ENCODE results near the gene GPAT2.
"Not testable (repeated sequence)": the region's sequence is repeated elsewhere in the genome, so short reads cannot be mapped to it uniquely, and the experiment has no call there.

Gene GPAT2

GRCh38 chr2:96065954-96066353 lies 31.2 kb upstream of the GPAT2 start:
- not testable (repeated sequence) for DNase-seq (ENCODE audit: insufficient read length, low spot score)
- peak; percentile 77 for FAIRE-seq

GRCh38 chr2:96065381-96065930 lies 30.7 kb upstream of the GPAT2 start:
- DNase-seq (ENCODE audit: insufficient read length, low spot score) (no peak), FAIRE-seq (no peak)

DNA sequence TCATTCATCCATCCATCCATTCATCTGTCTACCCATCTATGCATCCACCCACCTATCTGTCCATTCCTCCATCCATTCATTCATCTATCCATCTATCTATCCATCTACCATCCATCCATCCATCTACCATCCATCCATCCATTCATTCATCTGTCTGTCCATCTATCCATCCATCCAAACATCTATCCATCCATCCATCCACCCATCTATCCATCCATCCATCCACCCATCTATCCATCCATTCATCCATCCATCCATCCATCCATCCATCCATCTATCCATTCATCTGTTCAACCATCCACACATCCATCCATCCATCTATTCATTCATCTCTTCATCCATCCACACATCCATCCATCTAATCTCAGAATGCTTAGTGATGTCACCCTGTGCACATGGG lies 30.0 kb upstream of the GPAT2 start:
- not testable (repeated sequence) for FAIRE-seq; DNase-seq (ENCODE audit: insufficient read length, low spot score)

DNA sequence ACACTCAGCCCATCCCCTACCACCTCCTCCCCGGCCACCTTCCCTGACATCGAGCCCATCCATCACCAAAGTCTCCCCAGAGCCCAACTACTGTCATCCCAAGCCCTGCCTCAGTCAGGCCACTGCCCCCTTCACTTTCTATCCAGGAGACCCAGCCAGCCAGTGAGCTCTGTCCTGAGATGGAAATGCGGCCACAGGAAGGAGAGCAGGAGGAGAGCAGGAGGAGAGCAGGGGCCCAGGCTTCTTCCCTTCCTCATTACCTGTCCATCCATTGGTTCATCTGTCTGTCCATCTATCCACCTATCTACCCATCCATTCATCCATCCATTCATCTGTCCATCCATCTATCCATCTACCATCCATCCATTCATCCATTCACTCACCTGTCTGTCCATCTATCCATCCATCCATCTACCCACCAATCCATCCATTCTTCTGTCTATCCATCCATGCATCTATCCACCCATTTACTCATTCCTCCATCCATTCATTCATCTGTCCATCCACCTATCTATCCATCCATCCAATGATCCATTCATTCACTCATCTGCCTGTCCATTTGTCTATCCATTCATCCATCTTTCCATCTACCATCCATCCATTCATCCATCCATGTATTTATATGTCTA lies 29.4 kb upstream of the GPAT2 start:
- DNase-seq (ENCODE audit: insufficient read length, low spot score); FAIRE-seq: not testable (repeated sequence)

DNA sequence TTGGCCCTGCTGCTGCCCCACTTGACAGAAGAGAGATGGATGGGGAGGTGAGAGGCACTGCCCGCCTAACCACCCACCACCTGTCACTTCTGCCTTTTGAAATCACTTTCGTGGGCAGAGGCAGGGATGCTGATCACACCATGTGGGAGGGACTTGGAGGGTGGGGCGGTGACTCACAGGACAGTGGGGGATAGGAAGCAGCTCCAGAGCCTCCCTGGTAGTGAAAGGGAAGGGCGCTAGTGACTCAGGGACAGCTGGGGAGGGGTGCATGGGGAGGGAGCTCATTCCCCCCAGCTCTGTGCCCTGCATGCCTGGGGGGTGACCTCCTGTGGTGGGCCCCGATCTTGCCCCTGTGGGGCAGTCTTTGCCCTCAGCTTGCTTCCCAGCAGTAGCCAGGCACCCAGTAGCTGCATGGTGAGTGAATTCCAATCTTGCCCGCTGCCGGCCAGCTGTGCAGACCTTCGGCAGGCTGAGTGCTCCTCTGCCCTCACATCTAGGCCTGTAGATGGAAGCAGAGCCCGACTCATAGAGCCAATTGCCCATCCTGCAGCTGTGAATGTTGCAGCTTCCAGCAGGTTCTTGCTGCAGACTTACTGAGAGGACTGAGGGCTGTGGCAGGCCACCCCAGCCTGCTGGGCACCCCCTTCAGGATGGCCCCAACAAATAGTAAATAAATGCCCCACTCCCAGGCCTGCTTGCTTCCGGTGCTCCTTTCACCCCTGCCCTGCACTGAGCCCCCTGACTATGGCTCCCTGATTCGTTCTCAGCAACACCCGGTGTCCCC lies 28.6 kb upstream of the GPAT2 start:
- DNase-seq (ENCODE audit: insufficient read length, low spot score) (peak; percentile 58), FAIRE-seq (peak; percentile 98)

DNA sequence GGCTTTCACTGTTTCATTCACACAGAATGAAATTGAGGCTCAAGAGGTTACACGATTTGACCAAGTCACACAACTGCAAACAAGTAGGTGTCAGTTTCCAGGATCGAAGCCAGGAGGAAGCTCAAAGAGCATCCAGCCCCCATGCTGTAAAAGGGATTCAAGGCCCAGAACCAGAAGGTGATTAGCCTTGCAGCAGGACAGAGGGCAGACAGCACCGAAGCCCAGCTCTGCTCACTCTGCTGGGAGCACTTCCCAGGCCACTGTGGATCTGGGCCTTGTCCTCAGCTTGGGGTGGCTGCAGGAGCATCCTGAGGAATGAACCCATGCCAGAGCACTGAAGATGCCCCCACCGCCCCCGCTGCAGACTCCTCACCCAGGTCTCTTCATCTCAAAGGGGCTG lies 27.8 kb upstream of the GPAT2 start:
- FAIRE-seq; DNase-seq (ENCODE audit: insufficient read length, low spot score): not testable (repeated sequence)

DNA sequence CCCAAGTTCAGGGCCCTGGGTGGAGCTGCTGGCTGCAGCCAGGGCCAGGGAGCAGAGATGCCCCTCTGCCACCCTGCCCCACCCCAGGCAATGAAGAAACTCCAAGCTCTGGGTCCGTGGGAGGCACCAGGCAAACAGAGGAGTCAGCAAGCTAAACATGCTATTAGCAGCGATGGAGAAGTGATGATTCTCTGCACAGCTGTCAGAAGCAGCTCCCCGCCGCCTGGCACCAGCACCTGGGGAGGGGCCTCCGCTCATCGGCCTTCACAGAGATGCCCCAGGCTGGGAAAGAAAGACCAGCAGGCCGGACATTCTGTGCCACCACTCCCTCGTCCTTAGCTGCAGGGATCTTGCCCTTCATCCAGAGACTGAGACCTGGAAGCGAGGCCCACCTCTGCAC lies 27.2 kb upstream of the GPAT2 start:
- not testable (repeated sequence) for DNase-seq (ENCODE audit: insufficient read length, low spot score); FAIRE-seq

DNA sequence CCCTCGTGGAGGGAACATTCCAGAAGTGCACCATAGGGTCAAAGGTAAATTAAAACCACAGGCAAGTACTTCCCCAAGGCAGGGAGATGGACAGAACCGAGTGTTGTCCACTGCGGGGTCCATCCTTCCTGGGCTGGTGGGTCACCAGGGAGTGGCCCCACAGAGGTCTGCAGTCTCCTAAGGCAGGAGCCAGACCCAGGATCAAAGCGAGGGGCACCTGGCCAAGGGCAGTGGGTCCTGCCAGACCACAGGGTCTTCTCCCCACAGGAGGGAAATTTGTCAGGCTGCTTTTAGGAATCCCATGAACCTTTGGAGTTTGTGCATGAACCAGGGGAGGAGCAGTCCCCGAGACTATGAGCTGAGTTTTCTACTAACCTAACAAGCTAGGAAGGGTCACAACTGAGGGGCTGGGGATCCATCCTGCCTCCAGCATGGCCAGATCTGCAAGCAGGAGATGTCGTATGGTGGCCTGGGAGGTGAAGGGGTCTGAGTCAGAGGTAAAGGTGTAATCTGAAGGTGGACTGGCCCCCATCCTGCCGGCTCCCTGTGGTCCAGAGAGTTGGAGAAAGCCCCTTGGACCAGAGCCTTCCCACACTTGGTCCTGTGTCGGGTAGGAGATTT lies 26.6 kb upstream of the GPAT2 start:
- not testable (repeated sequence) for FAIRE-seq; DNase-seq (ENCODE audit: insufficient read length, low spot score)

DNA sequence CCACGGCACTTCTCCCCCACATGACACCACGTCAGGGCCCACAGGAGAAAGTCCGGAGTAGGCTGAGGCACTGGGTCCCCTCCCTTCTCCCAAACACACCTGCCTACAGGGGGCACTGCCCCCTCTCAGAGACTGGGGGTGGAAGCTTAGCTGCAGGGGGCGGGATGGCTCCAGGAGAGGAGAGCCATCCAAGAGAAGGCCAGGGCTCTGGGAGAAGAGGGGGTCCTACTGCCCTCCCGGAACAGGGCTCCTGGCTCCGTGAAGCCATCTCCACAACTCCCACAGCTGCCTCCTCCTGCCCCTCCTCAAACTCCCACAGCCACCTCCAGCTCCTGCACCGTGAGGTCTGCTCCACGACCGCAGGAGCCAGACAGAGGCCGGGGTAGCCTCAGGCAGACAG lies 25.6 kb upstream of the GPAT2 start:
- FAIRE-seq; DNase-seq (ENCODE audit: insufficient read length, low spot score): not testable (repeated sequence)

DNA sequence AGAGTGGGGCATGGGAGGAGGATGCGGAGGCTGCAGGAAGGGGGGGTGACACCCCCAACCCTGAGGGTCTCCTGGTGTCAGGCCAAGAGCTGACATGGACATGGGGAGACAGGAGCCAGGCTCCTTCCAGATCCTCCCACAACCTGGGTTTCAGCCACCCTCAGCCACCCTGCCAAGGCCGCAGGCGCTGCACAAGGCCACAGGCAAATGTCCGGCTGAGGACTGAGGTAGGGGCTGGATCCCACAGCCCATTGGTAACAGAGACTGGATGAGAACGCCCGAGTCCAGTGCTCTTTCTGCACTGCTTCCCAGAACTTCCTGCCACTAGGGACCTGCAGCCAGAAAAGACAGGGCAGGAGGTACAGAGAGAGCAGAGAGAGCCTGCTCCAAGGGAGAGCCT lies 24.7 kb upstream of the GPAT2 start:
- DNase-seq (ENCODE audit: insufficient read length, low spot score); FAIRE-seq: not testable (repeated sequence)

DNA sequence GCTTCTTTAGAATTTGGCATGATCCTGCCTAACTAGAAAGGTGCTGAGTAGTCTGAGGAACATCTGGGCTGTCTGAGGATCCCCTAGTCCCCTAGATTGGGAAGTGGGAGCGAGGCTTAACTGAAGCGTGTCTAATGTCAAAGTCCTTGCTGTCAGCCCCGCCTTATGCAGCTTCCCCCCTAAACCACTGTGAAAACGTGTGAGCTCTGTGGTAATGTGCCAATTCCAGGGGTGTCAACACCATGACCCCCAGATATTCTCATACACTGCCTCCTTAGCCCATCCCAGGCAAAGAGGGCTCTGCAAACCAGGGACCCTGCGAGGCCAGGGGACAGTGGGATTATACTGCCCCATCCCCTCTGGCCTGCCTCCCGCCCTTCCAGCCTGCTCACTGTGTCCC lies 21.1 kb upstream of the GPAT2 start:
- not testable (repeated sequence) for DNase-seq (ENCODE audit: insufficient read length, low spot score); FAIRE-seq

GRCh38 chr2:96054537-96054936 lies 19.8 kb upstream of the GPAT2 start:
- FAIRE-seq; DNase-seq (ENCODE audit: insufficient read length, low spot score): not testable (repeated sequence)

GRCh38 chr2:96053385-96053784 lies 18.7 kb upstream of the GPAT2 start:
- not testable (repeated sequence) for FAIRE-seq; DNase-seq (ENCODE audit: insufficient read length, low spot score)

- DNase-seq (ENCODE audit: insufficient read length, low spot score); FAIRE-seq: not testable (repeated sequence)
These were observed 17.9 kb upstream of the GPAT2 start for GRCh38 chr2:96052632-96053031.

- FAIRE-seq; DNase-seq (ENCODE audit: insufficient read length, low spot score): not testable (repeated sequence)
These were observed 15.2 kb upstream of the GPAT2 start for GRCh38 chr2:96049917-96050262.

GRCh38 chr2:96049049-96049916 lies 14.6 kb upstream of the GPAT2 start:
- FAIRE-seq; DNase-seq (ENCODE audit: insufficient read length, low spot score): not testable (repeated sequence)

DNA sequence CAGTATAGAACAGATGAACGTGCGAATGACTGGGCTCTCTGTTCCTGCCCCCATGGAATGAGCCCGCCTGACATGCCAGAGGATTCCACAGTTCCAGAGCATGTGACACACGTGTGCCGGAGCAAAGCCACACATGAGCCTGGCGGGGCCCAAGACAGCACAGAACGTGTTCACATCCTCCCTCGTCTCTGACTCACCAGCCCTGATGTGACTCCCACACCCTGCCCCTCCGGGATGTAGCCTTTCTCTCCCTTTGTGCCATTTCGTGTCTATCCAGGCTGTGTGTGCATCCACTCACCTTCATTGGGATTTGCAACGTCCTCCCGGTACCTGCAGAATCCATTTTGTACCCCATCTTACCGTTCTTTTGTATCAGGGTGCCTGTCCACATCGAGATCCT lies 838 bp upstream of the GPAT2 start:
- not testable (repeated sequence) for DNase-seq (ENCODE audit: insufficient read length, low spot score)
- FAIRE-seq, result peak; percentile 84

DNA sequence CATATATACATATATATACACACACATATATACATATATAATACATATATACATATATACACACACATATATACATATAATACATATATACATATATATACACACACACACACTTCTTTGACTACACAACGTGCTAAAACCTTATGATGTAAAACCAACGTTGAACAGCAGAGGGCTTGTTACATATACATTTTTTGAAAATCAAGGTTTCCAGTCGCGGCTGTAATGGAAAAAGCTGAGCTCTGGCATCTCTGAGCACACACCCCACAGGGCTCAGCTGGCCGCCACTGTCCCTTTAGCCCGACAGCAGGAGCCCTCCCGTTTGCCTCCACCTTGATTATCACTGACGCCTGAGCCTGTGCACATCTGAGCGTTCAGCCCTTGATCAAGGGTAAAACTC lies 719 bp downstream of the GPAT2 start:
- DNase-seq (ENCODE audit: insufficient read length, low spot score); FAIRE-seq: not testable (repeated sequence)

DNA sequence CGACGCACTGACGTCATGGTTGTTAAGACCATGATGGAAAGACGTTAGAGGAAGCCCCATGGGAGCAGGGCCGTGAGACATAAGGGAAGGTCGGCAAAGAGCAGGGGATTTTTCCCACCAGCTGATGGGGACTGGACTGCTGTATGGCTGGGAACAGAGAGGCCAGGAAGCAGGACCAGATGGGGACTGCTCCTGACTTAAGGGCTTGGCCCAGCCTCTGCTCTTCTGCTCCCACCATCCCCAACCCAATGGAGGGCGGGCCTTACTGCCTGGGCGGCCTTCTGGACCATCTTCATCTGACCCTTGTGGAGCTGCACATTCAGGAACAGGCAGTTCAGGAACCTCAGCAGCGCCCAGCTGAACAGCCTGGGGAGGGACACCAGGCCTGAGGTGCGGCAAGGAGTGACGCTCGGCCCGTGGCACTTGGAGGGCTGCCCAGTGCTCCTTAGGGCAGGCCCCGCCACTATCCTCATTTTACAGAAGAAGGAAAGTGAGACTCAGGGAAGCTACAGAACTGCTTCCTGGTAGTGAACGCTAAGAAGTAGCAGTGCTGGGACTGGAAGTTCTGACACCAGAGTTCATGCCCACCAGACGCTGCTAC lies 6.9 kb downstream of the GPAT2 start:
- FAIRE-seq, result peak; percentile 90
- DNase-seq (ENCODE audit: insufficient read length, low spot score), result not testable (repeated sequence)

DNA sequence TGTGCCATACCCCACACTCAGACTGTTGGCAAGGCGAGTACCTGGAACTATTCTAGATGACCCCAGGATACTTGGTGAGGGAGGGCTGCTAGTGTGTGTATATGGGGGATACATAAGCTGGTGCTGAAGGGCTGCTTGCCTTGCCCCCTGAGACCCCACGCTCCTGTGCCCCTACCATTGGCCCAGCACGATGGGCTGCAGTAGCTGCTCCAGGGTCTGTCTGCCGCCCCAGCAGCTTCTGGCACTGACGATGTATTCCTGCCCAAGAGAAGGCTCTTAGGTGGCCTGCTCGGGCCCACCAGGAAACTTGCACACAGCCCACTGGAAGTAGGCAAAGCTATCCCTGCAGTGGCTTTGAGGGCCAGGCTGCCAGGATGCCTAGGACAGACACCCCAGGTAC lies 9.0 kb downstream of the GPAT2 start:
- not testable (repeated sequence) for FAIRE-seq; DNase-seq (ENCODE audit: insufficient read length, low spot score)
